CD14-positive monocyte (primary cell): ENCODE results near the gene SSNA1. TPM values are rescaled to one million over a fixed set of nuclear protein-coding genes. Genes with fewer than 3 reads are reported as not detected.

Experiments
- DNase-seq, 3 donors: peaks; one replicate each; pipeline ENCODE4 v3.0.0-alpha.2; 2011 to 2022
- H2AFZ ChIP-seq: 2 replicates; pipeline ENCODE4 v1.6.0; 2012; ENCODE audit warnings: mild to moderate bottlenecking, low read depth, low read length, inconsistent platforms; ENCODE audit not compliant: insufficient read depth, poor library complexity, severe bottlenecking
- H3K27ac ChIP-seq, 2 donors: 1 replicate in 1 of 2; 2 replicates in 1 of 2; pipeline ENCODE4 v1.5.1; 2012 to 2013; ENCODE audit warnings: low read length in 2 of 2, control low read depth in 1 of 2, inconsistent platforms in 1 of 2, low read depth in 1 of 2, mild to moderate bottlenecking in 1 of 2
- H3K27me3 ChIP-seq, 2 donors: one replicate each; pipeline versions ENCODE4 v1.6.0 to v1.6.1; 2011 to 2013; ENCODE audit warnings: low read length in 2 of 2; ENCODE audit not compliant: control insufficient read depth in 2 of 2, insufficient read depth in 2 of 2
- H3K36me3 ChIP-seq, 2 donors: replicated peaks in 1 of 2; 1 replicate in 1 of 2; 2 replicates in 1 of 2; pipeline versions ENCODE4 v1.5.1 to v1.6.1; 2012 to 2013; ENCODE audit warnings: low read length in 2 of 2, control low read depth in 1 of 2, inconsistent platforms in 1 of 2, mild to moderate bottlenecking in 1 of 2; ENCODE audit not compliant: insufficient read depth in 2 of 2, control insufficient read depth in 1 of 2
- H3K4me1 ChIP-seq, 2 donors: 1 replicate in 1 of 2; 2 replicates in 1 of 2; pipeline versions ENCODE4 v1.5.1 to v1.6.1; 2012 to 2013; ENCODE audit warnings: low read length in 2 of 2, control low read depth in 1 of 2, inconsistent platforms in 1 of 2, mild to moderate bottlenecking in 1 of 2, moderate library complexity in 1 of 2; ENCODE audit not compliant: insufficient read depth in 2 of 2, control insufficient read depth in 1 of 2
- H3K4me2 ChIP-seq: replicated peaks from 2 replicates; pipeline ENCODE3; 2012; ENCODE audit warnings: low read length, moderate library complexity, mild to moderate bottlenecking; ENCODE audit not compliant: poor library complexity, severe bottlenecking; ENCODE audit errors: extremely low read depth
- H3K4me3 ChIP-seq, 3 experiments: fragments of 200-600 bp in 1 of 3; sonication (generic) in 1 of 3; replicated peaks in 1 of 3; 1 replicate in 2 of 3; 2 replicates in 1 of 3; pipeline ENCODE4 v1.5.1; 2011 to 2013; ENCODE audit warnings: low read length in 3 of 3, mild to moderate bottlenecking in 3 of 3, control low read depth in 2 of 3, low read depth in 2 of 3, inconsistent platforms in 1 of 3, moderate library complexity in 1 of 3
- H3K79me2 ChIP-seq: 2 replicates; pipeline ENCODE4 v1.6.0; 2012; ENCODE audit warnings: mild to moderate bottlenecking, control low read depth, inconsistent platforms, low read length, moderate library complexity; ENCODE audit not compliant: insufficient read depth
- H3K9ac ChIP-seq: 2 replicates; pipeline ENCODE4 v1.6.0; 2017; ENCODE audit warnings: low read length, mild to moderate bottlenecking; ENCODE audit not compliant: insufficient read depth, poor library complexity, severe bottlenecking
- H3K9me3 ChIP-seq, 2 donors: replicated peaks in 1 of 2; 1 replicate in 1 of 2; 2 replicates in 1 of 2; pipeline versions ENCODE4 v1.5.1 to v1.6.1; 2012 to 2013; ENCODE audit warnings: low read length in 2 of 2, control low read depth in 1 of 2; ENCODE audit not compliant: control insufficient read depth in 1 of 2, insufficient read depth in 1 of 2
- H4K20me1 ChIP-seq: 2 replicates; pipeline ENCODE4 v1.6.0; 2012; ENCODE audit warnings: mild to moderate bottlenecking, low read length, control low read depth, moderate library complexity; ENCODE audit not compliant: insufficient read depth
- H3K27ac Mint-ChIP-seq, 7 donors: one replicate each; pipeline ENCODE4 v1.8.0; 2020; ENCODE audit warnings: mild to moderate bottlenecking in 7 of 7, mixed read lengths in 7 of 7, moderate library complexity in 6 of 7, inconsistent platforms in 2 of 7
- H3K27me3 Mint-ChIP-seq, 3 donors: one replicate each; pipeline ENCODE4 v1.8.0; 2021 to 2022; ENCODE audit warnings: low read depth in 3 of 3, mild to moderate bottlenecking in 3 of 3, mixed read lengths in 3 of 3, moderate library complexity in 3 of 3, inconsistent platforms in 1 of 3
- H3K36me3 Mint-ChIP-seq, 2 donors: one replicate each; pipeline ENCODE4 v1.8.0; 2020; ENCODE audit warnings: mixed read lengths in 2 of 2, inconsistent platforms in 1 of 2, mild to moderate bottlenecking in 1 of 2
- H3K4me1 Mint-ChIP-seq: one replicate; pipeline ENCODE4 v1.8.0; 2020; ENCODE audit warnings: mild to moderate bottlenecking, mixed read lengths
- H3K4me3 Mint-ChIP-seq, 2 donors: one replicate each; pipeline ENCODE4 v1.8.0; 2020; ENCODE audit warnings: mild to moderate bottlenecking in 2 of 2, mixed read lengths in 2 of 2, moderate library complexity in 1 of 2
- H3K9me3 Mint-ChIP-seq, 7 donors: one replicate each; pipeline ENCODE4 v1.8.0; 2020 to 2022; ENCODE audit warnings: mixed read lengths in 7 of 7, mild to moderate bottlenecking in 6 of 7, moderate library complexity in 6 of 7, inconsistent platforms in 2 of 7
- WGBS: methylation state at CpG from one replicate; pipeline ENCODE4 v1.1.5; 2013; ENCODE audit warnings: missing lambda C conversion rate; ENCODE audit not compliant: insufficient coverage; 5-methylcytosine and 5-hydroxymethylcytosine counted together
- intact Hi-C, 2 donors: fragments of 100-400 bp; cut with micrococcal nuclease; formaldehyde crosslinking; loops; one replicate each; pipeline versions ENCODE4 v1.15.0 to v1.15.1; 2023
- polyA plus RNA-seq, 3 donors: library from polyadenylated mRNA; depleted of rRNA in 1 of 3; unstranded in 2 of 3; stranded (reverse) in 1 of 3; fragments of 300-500 nt in 2 of 3; fragments of >200 nt in 1 of 3; fragmentation: Illumina TruSeq in 2 of 3; gene quantifications; 1 replicate in 2 of 3; 2 replicates in 1 of 3; pipeline ENCODE4 v1.2.3, GENCODE V29; 2012 to 2021
- TF ChIP-seq, protein P1 (sequence below): fragments of 200-600 bp; IDR thresholded peaks from one replicate; pipeline ENCODE4 v1.8.0; 2022; ENCODE audit warnings: antibody characterized with exemption, mild to moderate bottlenecking

SSNA1 gene
- polyA plus RNA-seq, 3 donors, result 87.0 to 118 (median 98.3) TPM

DNA sequence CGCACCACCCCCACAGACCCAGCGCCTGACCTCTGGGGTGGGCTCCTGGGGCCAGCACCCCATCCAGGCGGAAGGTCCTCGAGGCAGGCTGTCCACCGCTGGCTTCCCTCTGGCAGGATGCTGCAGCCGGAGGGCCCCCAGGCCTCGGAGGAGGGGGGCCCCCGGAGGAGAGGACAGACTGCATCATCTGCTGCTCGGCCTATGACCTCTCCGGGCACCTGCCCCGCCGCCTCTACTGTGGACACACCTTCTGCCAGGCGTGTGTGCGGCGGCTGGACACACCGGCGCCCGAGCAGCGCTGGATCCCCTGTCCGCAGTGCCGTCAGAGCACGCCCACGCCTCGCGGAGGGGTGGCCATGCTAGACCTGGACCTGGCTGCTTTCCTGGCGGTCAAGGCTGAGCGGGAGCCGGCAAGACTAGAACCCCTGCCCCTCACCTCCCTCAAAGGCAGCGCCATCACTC is 40.1 kb downstream of the SSNA1 start:
- Histone ChIP-seq H3K4me3 (no peak overlapping the region), H3K9me3 (no peaks in the 10 kb centered on the region), H3K9ac (no peak overlapping the region), H3K79me2 (no peaks in the 10 kb centered on the region), H4K20me1 (no peaks in the 10 kb centered on the region), H3K36me3 (no peaks in the 10 kb centered on the region), H3K4me2 (no peak overlapping the region), H3K27ac (no peak overlapping the region), H3K27me3 (peaks cover 0 to 9% of the 10 kb centered on the region in 2 donors), H2AFZ (no peak overlapping the region), H3K4me1 (peaks cover 15 to 18% of the 10 kb centered on the region in 2 donors)
- Mint-ChIP-seq H3K36me3 (no peaks in the 10 kb centered on the region), H3K27ac (no peak overlapping the region), H3K4me3 (no peak overlapping the region), H3K4me1 (peaks cover 15% of the 10 kb centered on the region), H3K27me3 (peaks cover 0 to 34% (median 5%) of the 10 kb centered on the region in 3 donors), H3K9me3 (peaks cover 0 to 4% (median 0%) of the 10 kb centered on the region in 7 donors)
- TF ChIP-seq, protein P1, sequence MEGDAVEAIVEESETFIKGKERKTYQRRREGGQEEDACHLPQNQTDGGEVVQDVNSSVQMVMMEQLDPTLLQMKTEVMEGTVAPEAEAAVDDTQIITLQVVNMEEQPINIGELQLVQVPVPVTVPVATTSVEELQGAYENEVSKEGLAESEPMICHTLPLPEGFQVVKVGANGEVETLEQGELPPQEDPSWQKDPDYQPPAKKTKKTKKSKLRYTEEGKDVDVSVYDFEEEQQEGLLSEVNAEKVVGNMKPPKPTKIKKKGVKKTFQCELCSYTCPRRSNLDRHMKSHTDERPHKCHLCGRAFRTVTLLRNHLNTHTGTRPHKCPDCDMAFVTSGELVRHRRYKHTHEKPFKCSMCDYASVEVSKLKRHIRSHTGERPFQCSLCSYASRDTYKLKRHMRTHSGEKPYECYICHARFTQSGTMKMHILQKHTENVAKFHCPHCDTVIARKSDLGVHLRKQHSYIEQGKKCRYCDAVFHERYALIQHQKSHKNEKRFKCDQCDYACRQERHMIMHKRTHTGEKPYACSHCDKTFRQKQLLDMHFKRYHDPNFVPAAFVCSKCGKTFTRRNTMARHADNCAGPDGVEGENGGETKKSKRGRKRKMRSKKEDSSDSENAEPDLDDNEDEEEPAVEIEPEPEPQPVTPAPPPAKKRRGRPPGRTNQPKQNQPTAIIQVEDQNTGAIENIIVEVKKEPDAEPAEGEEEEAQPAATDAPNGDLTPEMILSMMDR, result no peak
- intact Hi-C loops, result loop anchor here in 1 of 2 donors (5.0 kb wide), 1 partner anchor 111 kb away; no protein-coding TSS in a partner anchor
- no peak for DNase-seq
- WGBS, result 71% methylated on average over 26 of the region's 29 CpGs

DNA sequence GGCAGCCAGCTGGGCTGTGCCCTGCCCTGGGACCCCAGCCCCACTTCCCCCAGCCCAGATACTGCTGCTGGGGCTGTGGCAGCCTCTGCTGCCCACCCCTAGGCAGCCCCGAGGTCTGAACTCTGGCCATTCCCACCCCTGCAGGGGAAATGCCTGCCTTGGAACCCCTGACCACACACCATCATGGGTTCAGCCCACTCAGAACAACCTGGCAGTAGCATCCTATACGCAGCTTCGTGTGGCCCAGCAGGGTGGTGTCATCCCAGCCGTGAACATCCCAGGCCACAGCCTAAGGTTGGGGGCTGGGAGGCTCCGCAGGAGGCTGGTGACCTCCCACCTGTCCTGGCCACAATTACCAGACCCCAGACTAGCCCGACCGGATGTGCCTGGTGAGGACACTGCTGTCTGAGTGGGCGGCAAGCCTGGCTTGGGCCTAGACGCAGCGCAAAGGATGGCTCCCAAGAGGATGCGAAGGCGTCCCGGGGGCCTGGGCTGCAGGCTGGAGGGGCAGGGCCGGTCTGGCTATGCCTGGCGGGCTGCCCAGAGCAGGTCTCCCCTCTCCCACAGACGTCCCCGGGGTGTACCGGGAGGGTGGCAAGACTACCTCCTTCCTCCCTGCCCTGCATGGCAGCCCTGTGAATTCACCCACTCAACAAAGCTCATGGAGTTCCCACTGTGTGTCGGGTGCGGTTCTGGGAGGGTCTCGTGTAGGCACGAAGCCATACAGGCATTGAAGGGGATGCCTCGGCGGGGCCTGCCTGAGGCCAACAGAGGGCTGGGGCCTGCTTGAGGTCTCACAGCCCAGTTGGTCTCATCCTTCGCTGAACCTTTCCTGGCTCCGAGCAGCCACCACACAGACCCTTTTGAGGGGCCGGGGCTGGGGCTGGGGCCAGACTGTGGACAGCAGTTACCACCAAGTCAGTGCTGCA is 40.8 kb downstream of the SSNA1 start:
- TF ChIP-seq, protein P1, result no peak
- peak overlapping the region in 1 of 7 donors; percentile 54 for H3K27ac Mint-ChIP-seq
- H3K36me3 ChIP-seq, result no peaks in the 10 kb centered on the region
- H3K27me3 ChIP-seq, result peaks cover 0 to 9% of the 10 kb centered on the region in 2 donors
- no peak for DNase-seq
- peaks cover 10 to 12% of the 10 kb centered on the region in 2 donors for H3K4me1 ChIP-seq
- no peaks in the 10 kb centered on the region for H3K9me3 ChIP-seq
- H3K9me3 Mint-ChIP-seq, result peaks cover 0 to 4% (median 0%) of the 10 kb centered on the region in 7 donors
- 80% methylated on average over 24 of the region's 27 CpGs for WGBS
- H3K4me2 ChIP-seq, result no peak overlapping the region
- peaks cover 11% of the 10 kb centered on the region for H3K4me1 Mint-ChIP-seq
- H3K9ac ChIP-seq, result no peak overlapping the region
- H3K79me2 ChIP-seq, result no peaks in the 10 kb centered on the region
- intact Hi-C loops, result loop anchor here in 1 of 2 donors (5.0 kb wide), 1 partner anchor 112 kb away; no protein-coding TSS in a partner anchor
- no peak overlapping the region for H3K4me3 Mint-ChIP-seq
- H3K4me3 ChIP-seq, result no peak overlapping the region
- no peak overlapping the region for H3K27ac ChIP-seq
- peaks cover 2 to 36% (median 5%) of the 10 kb centered on the region in 3 donors for H3K27me3 Mint-ChIP-seq
- H2AFZ ChIP-seq, result no peak overlapping the region
- no peaks in the 10 kb centered on the region for H4K20me1 ChIP-seq
- no peaks in the 10 kb centered on the region for H3K36me3 Mint-ChIP-seq
